GM19463 (cell line): ENCODE results near the gene LARP1.
"Not testable (repeated sequence)": the region's sequence is repeated elsewhere in the genome, so short reads cannot be mapped to it uniquely, and the experiment has no call there.

Source experiments
- ATAC-seq: cut with Tn5 transposase; IDR thresholded peaks from one replicate; pipeline ENCODE4 v1.9.1; 2021; ENCODE audit warnings: mild to moderate bottlenecking, moderate library complexity; ENCODE audit not compliant: unreplicated experiment

LARP1 gene

DNA sequence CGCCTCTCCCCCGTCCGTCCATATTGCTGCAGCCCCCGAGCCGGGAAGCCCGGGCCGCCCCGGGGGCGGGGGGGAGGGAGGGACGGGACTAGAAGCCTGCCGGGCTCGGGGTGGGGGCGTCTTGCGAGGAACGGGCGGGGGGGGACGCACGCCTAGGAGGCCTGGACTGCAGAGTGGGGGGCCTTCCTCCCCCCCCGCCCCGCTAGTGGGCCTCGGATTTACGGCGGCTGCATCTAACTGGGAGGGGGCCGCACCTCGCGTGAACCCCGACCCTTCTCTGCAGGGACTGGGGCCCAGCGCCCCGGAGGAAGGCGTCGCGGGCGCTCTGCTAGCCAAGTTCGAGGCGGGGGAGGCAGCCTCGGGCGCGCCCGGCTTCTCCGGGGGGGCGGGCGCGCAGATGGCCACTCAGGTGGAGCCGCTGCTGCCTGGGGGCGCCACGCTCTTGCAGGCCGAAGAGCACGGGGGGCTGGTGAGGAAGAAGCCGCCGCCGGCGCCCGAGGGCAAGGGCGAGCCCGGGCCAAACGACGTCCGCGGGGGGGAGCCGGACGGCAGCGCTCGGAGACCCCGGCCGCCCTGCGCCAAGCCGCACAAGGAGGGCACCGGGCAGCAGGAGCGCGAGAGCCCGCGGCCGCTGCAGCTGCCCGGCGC, at the start of gene LARP1:
TSS of gene LARP1 (plus strand) at position 17 of the 648 bp plus-strand sequence. CDS start at position 398, 381 bp downstream.
- no peak for ATAC-seq

GRCh38 chr5:154706416-154706815, 48.8 kb upstream of the LARP1 start:
- ATAC-seq, result no peak

- no peak for ATAC-seq
Measured at GRCh38 chr5:154707641-154708040, 47.5 kb upstream of the LARP1 start.

- no peak for ATAC-seq
Measured at GRCh38 chr5:154708207-154708606, 47.0 kb upstream of the LARP1 start.

- no peak for ATAC-seq
Measured at GRCh38 chr5:154708846-154709245, 46.3 kb upstream of the LARP1 start.

DNA sequence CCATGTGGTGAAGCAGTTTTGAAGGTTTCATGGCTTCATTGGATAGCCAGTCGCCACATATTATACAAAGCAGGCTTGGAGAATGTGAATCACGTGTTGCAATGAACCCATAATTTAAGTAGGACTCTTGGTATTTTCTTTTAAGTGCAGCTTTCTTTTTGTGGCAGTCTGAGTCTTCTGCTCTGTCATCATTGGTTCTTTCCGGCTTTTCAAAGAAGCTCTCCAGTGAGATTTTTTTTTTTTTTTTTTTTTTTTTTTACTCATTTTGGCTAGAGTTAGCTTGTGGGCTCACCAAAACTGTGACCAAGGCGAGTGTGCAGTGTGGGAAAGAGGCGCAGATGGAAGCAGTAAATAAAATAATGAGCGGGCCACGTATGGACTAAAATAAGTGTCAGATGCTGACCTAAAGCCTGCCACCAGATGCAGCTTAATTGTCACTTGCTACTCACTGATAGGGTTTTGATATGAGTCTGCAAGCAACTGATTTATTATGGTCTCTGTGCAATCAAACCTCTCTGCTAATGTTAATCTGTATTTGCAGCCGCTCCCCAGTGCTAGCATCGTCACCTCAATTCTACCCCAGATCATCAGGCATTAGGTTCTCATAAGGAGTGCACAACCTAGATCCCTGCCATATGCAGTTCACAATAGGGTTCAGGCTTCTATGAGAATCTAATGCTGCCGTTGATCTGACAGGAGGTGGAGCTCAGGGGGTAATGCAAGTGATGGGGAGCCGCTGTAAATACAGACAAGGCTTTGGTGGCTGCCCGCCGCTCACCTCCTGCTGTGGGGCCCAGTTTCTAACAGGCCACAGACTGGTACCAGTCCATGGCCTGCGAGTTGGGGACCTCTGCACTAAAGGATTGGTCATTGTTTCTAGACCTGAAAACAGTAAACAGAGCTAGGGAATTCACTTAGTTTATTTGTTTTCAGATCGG, 45.5 kb upstream of the LARP1 start:
- ATAC-seq, result no peak

DNA sequence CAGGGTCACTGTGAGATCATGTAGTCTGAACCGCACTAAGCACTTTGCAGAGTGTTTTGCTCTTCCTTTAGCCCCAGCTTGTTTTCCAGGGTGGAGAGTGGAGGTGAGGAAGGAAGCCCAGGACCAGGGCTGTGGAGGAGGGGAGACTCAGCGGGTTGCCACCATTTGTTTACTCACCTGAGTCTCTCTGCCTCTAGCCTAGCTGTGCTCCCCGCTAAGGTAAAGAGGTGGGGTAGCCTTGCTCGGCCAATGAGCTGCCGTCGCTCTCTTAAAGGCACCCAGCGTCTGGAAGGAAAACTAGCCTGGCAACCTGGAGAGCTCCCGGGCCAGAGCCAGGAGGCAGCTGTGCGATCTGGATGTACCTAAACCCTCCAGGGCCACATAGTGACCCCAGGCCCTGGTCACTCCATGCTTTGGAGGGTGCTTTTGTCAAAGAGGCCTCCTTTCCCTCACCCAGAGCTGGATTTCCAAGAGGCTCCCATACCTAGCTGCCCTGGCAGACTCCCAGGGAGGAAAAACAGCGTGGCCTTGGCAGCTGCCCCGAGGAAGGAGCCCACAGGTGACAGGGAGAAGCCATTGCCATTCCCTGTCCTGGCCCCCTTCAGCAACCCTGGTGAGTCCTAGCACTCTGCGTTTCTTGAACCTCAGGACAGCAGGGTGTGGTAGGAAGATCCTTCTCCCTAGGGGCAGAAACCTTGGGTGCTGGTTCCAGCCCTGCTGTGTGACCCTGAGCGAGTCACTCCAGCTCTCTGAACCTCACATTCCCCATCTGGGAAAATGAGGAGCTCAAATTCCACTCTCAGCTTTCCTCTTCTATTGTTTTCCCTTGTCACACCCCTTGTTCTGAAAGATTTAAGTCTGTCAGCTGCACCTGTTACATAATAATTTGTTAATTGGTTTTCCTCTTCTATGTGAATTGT, 42.4 kb upstream of the LARP1 start:
- no peak for ATAC-seq

DNA sequence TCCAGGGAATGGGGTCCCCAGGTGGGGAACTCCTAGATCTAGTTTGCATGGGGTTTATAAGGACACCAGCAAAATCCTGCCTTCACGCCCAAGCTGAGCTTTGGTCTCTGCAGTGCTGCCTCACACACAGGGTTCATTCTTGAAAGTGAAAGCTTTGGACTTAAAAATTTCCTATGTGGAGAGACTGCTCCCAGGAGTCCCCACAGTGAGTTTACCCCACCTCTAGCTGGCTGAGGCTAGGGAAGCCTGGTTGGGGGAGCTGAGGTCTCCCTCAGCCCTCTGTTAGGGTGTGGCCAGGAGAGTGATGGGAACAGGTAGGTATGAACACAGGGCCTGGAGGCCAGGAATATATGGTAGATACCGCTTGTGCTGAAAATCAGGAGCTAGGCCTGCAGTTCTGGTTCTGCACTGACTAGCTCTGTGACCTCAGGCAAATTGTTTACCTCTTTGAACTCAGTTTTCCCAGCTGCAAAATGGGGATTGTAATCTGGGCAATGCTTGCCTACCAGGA, 41.5 kb upstream of the LARP1 start:
- no peak for ATAC-seq

DNA sequence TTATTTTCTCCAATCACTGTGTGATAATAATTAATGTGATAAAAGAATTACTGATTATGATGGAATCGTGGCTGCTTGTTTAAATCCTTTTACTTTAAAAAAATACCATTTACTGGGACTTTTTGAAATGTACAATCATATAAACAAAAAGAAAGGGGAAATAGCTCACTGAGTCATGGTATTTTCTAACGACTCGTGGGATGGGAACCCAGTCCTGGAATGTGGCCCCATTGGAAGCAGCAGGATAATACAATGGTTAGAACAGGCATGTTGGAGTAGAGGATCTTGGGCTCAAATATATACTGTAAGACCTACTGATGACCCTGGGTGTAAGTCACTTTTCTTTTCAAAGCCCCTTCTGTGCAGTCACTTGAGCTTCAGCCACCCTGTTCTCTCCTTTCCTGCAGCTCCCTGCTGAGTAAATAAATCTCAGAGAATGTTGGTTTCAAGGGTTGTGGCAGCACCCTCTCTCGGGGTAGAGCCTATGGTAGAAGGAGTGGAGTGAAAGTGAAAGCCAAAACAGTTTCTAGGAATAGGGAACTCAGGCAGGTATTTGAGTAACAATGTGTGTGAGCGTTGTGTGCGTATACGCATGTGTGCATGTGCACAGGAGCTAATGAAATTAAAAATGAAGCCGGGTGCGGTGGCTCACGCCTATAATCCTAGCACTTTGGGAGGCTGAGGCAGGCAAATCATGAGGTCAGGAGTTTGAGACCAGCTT, 40.8 kb upstream of the LARP1 start:
- peak; percentile 78 for ATAC-seq

DNA sequence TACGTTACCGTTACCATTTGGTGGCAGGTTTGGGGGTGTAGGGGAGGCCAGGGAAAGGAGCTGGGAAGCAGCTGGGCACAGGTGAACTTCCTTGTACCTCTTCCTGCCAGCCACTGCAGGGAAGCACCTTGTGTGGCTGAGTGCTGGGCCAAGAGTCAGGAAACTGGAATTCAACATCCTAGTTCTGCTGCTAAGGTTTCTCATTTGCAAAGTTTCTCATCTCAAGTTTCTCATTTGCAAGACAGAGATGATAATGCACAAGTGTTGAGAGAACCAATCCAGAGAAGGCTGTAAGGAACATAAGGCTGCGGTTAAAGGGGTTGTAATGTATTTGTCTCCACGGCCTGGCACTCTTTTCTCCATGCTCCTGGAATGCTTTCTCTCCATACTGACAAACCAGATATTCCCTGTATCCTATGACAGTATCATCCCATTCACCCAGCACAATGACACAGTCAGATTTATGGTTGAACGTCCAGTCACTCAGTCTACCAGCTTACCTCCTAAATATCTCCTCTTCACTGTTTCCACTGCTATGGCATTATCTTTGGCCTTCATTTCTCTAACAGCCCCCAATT, 33.6 kb upstream of the LARP1 start:
- no peak for ATAC-seq

DNA sequence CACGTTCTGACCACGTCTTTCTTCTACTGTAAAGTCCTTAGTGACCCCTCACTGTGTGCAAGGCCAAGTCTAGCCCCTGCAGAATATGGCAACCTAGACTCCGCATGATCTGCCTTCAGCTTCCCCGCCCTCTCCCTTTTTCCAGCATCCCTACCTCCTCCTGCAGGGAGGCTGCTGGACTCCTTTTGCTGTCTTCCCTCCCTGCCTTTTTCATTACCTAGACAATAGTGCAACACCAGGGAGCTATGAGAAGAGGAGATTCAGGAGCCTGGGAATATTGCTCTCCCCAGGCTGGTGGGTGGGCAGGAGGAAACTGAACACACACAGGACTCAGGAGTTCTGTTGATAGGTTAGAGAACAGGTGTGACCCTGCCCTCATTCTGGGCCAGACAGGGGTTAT, 33.1 kb upstream of the LARP1 start:
- ATAC-seq, result no peak

DNA sequence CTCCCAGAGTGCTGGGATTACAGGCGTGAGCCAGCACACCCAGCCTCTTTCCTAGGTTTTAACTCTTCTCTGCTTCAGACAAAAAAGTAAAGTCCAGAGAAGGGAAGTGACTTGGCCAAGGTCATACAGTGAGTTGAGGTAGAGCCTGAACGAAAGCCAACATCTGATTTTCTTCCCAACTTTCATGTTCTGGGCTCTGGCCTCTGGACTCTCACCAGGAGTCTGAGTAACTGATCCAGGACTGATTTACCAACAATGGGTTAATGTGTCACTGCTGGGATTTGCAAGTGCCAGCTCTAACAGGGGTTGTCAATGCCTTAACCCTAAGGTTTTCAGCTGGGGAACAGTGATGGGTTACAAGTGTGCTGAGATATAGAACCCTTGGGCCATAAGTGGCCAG, 32.2 kb upstream of the LARP1 start:
- ATAC-seq, result no peak

DNA sequence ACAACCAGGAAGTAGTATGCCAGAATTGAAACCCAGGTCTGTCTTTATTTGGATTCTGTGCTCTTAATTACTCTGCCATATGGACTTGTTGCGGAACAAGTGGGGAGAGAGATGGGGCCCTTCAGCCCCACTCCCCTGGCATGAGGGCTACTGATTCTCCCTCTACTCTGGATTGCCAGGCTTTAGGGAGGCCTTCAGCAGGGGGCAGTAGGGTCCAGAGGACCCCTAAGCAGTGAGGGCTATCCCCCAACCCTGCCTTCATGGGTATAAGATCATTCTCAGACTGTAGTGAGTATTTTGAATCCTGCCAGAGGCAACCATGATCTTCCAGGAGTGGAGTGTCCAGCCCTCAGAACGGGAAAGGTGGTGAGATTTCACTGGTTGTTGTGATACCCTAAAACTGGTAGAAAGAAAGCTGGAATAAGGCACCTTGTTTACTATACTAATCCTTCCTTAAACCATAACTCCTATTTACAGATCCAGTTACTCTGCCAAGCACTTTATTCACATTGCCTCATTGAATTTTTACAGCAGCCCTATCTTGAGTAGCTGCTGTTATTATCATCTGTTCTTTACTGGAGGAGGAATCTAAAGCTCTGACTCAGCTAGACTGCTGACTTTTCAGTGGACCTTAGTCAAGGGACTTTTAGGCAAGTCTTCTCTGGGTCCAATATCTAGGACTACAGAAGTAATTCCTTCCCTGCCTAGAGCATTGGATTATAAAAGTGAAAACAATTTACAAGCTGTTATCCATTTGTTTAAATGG, 31.3 kb upstream of the LARP1 start:
- ATAC-seq, result no peak

GRCh38 chr5:154727361-154727760, 27.8 kb upstream of the LARP1 start:
- ATAC-seq, result no peak

DNA sequence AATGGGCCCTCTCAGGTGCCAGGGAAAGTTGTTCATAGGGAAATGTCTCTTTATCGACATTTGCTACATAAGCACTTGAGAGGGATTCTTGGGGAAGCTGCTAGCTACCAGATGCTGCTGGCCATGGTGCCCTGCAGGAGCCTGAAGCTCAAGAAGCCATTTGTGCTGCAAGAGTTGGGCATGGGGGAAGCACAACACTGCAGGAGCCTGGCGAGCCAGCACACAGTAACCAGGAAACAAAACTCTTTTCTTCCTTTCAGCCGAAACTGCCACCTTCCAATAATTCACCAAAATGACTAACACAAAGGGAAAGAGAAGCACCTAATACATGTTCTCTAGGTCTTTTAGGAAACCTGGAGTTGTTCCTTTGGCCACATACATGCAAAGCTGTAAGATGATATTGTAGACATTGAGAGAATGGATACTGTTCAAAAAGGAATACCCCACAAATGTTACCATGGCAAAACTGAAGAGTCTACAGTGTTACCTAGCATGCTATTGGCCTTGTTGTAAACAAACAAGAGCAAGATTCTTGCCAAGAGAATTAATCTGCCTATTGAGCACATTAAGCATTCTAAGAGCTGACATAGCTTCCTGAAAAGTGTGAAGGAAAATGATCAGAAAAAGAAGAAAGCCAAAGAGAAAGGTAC, 26.1 kb upstream of the LARP1 start:
- ATAC-seq, result no peak

- ATAC-seq, result no peak
Measured at GRCh38 chr5:154729613-154730012, 25.6 kb upstream of the LARP1 start.

GRCh38 chr5:154730761-154731160, 24.4 kb upstream of the LARP1 start:
- not testable (repeated sequence) for ATAC-seq

DNA sequence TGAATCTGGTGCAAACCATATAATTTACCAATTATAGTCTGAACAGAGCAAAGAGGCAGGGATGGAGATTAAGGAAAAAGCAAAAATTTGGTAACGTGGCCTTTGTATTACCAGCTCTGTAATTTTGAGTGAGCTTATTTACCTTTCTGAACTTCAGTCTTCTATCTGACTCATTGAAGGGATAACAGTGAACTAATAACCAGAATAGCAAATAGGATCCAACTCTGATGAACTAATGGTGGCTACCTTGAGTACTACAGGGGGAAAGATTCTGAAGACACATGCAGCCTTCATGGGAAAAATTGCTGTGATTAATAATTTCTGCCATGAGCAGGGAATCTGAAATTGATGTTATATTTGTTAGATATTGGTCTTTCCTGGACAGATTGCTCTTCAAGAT, 23.0 kb upstream of the LARP1 start:
- no peak for ATAC-seq
